ENCODE data around the gene ADAMTSL3.

GRCh38 chr15:83959477-83959876 is 305.6 kb downstream of the ADAMTSL3 start:
- TF ChIP-seq CTCF (IDR thresholded peaks at IDR 0.05) = no peak
- no peak for TF ChIP-seq POLR2A (IDR thresholded peaks at IDR 0.05)

Data from heart left ventricle (tissue), 13 donors.